ENCODE results near the gene IGDCC3. TPM values are rescaled to one million over a fixed set of nuclear protein-coding genes. Genes with fewer than 3 reads are reported as not detected.
A peak's percentile ranks its signal among the peaks of the same experiment; 100 is the strongest.
"Not testable (repeated sequence)": the region's sequence is repeated elsewhere in the genome, so short reads cannot be mapped to it uniquely, and the experiment has no call there.

The IGDCC3 gene
- total RNA-seq, 1 donor = not detected

DNA sequence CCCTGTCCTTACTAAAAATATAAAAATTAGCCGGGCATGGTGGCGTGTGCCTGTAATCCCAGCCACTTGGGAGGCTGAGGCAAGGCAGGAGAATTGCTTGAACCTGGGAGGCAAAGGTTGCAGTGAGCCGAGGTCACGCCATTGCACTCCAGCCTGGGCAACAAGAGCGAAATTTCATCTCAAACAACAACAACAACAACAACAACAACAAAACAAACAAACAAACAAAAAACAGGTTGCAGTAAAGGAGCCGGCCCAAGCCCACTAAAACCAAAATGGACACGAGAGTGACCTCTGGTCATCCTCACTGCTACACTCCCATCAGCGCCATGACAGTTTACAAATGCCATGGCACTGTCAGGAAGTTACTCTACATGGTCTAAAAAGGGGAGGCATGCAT is 30.0 kb downstream of the IGDCC3 start:
- DNase-seq (ENCODE audit: low read depth in 2 of 3, low spot score in 2 of 3) = not testable (repeated sequence)

GRCh38 chr15:65346856-65347598 is 30.8 kb downstream of the IGDCC3 start:
- no peak for DNase-seq (ENCODE audit: low read depth in 2 of 3, low spot score in 2 of 3)

DNA sequence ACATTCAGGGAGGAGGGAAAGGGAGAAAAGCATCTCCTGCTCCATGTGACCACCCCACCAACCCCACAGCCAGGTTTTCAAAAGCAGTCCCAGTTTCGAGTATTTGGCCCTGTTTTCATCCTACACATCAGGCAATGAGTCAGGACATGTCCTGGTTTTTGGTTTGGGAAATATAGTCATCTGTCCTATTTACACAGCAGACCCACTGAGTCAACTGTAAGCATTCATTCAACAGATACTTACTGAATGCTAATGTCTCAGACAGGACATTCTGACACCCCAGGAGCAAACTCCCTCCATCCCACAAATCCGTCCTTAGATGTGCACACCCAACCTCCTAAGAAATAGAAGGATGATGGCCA is 32.9 kb downstream of the IGDCC3 start:
- DNase-seq (ENCODE audit: low read depth in 2 of 3, low spot score in 2 of 3) = no peak

- DNase-seq (ENCODE audit: low read depth in 2 of 3, low spot score in 2 of 3) = no peak
Observed at GRCh38 chr15:65344214-65344913, 33.4 kb downstream of the IGDCC3 start.

DNA sequence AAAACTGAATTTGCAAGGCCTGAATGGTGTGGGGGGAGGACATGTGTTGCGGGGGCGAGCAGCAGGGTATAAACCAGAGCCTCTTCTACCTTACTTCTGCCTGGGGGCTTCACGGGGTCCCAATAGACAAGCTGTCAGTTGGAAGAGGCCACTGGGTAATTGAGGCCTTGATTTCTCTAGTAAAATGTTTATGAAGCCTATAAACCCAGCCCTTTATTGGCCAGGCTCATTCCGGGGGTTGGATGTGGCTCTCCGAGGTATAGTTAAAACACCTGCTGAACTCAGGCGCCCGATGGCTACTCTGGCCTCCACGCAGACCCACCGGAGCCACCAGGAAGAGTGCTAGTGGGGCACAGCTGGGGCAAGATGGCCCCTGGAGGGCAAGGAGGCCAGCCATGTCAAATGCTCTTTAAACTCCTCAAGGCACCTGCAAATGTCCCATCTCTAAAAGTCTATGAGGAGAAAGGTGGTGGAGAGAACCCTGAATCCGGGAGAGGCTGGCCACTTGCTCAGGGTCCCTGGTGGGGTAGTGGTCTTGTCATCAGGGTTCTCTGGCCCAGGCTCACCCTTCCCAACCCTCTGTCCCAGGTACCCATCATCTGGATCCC is 34.3 kb downstream of the IGDCC3 start:
- DNase-seq (ENCODE audit: low read depth in 2 of 3, low spot score in 2 of 3) = no peak

DNA sequence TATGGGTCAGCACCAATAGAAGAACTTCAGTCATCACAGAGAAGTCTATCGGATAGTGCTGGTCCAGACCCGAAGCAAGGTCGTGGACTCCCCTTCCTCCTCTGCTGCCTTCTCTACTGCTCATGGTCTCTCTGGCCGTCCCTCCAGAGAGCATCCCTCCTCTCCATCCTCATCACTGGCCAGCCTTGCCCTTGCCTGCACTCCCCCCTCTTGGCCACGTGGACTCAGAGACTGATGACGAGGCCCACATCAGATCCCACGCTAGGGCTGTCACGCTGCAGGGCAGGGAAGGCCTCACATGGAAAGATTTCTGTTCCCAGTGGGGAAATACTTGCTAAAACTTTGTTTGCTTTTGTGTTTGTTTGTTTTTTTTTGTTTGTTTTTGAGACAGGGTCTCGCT is 35.3 kb downstream of the IGDCC3 start:
- DNase-seq (ENCODE audit: low read depth in 2 of 3, low spot score in 2 of 3) = no peak

DNA sequence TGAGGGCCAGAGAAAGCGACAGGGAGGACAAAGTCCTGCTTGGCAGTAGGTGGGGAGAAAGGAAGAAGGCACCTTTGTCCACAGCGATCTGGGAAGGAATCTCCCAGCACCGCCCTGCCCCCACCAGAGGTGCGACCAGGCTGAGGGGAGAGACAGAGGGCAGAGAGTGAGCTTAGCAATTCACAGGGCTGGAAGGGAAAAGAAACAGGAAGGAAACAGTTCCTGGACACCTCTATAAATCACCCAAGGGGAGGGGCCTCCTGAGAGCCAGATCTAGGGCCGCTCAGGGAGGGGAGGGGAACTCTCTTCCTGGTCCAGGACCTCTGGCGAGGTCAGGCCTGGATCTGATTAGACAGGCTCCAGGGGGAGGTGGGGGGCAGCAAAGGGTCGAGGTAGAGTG is 37.9 kb downstream of the IGDCC3 start:
- DNase-seq (ENCODE audit: low read depth in 2 of 3, low spot score in 2 of 3) = peak in 1 of 3 donors; percentile 33

DNA sequence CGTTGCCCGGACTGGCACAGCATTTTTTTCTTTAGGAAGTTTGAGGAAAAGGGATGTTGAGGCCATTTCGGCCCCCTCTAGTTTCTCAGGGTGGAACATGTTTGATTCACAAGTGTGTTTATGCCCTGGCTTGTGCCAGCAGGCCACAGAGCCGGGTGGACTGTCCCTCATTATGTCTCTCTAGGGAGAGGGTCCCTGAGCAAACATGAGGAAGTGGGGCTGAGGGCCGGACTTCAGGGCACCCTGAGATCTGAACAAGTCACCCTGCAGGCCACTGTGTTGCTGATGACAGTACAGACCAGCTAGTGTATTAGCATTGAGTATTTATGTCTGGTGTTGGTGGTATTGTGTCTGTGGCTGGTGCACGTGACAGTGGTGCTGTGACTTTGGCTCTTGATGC is 38.4 kb downstream of the IGDCC3 start:
- DNase-seq (ENCODE audit: low read depth in 2 of 3, low spot score in 2 of 3) = no peak

DNA sequence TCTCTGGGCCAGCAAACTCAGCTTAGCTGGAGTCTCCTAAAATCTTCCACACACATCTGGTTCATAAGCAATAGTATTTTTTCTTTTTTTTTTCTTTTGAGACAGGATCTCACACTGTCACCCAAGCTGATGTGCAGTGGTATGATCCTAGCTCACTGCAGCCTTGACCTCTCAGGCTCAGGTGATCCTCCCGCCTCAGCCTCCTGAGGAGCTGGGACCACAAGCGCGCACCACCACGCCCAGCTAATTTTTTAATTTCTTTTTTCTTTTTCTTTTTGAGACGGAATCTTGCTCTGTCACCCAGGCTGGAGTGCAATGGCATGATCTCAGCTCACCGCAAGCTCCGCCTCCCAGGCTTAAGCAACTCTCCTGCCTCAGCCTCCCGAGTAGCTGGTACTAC is 39.0 kb downstream of the IGDCC3 start:
- no peak for DNase-seq (ENCODE audit: low read depth in 2 of 3, low spot score in 2 of 3)

- no peak for DNase-seq (ENCODE audit: low read depth in 2 of 3, low spot score in 2 of 3)
Observed at GRCh38 chr15:65338366-65338765, 39.4 kb downstream of the IGDCC3 start.

DNA sequence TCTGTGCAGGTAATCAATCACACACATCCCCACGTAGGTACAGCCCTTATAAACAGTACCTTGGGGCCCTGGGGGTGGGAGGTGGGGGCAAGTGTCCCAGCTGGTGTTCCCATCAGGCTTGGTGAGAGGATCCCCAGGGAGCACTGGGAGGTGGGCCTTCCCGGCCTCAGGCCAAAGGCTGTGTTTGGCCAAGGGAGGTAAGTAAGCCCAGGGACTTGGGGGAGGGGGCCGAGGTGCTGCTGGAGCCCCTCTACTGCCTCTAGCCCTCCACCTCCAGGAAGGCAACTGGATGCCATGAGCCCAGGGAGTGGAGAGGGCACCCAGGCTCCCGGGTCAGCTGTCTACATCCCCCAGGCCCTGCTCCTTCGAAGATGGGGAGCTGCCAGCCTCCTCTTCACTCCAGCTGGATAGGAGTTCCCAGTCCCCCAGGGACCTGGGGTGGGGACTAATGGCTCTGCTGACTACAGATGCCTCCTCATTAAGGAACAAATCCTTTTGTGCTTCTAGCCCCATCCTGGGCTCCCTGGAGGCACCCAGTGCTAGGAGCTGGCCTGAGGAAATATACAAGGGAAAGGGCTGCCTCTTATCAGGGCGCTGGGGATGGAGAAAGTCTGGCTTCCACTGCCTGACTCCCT is 40.2 kb downstream of the IGDCC3 start:
- DNase-seq (ENCODE audit: low read depth in 2 of 3, low spot score in 2 of 3) = no peak

DNA sequence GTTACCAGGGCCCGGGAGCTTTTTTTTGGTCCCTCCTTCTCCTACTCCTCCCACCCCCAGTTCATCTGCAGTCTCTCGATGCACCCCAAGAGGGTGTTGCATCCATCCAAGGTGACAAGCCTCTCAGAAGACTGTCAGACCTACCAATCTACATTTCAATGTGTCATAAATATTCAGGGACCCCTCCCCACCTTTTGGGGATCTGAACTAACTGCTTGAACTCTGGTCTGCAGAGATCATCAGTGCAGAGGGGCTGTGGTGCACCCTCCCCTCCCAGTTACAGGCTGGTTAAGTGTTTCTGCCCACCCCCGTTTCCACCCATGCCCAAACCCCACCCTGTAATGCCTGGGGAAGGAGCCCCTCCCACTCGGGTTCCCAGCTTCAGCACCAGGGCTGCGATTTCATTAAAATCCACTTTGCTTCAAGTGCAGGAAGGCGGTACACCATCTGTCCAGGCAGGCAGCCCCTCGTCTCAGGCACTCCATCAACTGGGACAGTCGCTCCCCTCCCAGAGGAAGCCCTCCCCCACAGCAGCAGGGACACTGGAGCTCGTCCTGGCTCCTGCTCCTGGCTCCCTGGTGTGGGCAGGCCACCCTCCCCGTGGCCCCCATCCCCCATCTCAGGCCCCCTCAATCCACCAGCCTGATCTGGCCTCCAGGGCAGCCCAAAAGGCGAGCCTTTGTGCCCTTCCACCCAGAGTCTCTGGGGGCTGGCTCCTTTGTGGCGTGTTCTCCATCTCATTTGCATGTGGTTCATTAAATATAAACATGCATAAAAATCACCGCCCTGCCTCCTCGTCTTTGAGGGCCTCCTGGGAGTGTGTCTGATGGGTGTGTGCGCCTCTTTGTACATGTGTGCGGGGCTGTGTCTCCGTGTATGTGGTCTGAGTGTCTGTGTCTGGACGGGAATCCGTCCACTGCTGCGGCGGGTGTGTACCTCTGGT is 41.0 kb downstream of the IGDCC3 start:
- DNase-seq (ENCODE audit: low read depth in 2 of 3, low spot score in 2 of 3) = no peak

- no peak for DNase-seq (ENCODE audit: low read depth in 2 of 3, low spot score in 2 of 3)
Observed at GRCh38 chr15:65335278-65336055, 42.3 kb downstream of the IGDCC3 start.

GRCh38 chr15:65334586-65335231 is 43.1 kb downstream of the IGDCC3 start:
- DNase-seq (ENCODE audit: low read depth in 2 of 3, low spot score in 2 of 3) = no peak

DNA sequence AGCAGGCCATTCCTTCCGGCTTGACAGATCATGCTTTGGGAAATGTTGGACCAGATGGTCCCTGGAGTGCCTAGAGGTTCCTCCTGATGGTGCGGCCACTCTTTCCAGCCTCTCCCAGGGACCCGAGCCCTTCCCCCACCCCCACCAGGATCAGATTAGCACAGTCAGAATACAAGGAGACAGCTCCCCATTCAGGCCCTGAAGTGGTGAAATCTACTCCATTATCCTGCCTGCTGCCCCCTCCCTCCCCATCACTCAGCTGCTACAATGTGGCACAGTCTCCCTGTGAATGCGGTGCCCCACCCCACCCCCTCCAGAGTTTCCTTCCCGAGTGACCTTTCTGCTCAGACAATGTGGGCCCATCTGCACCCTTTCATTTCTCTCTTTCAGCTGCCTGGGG is 43.9 kb downstream of the IGDCC3 start:
- DNase-seq (ENCODE audit: low read depth in 2 of 3, low spot score in 2 of 3) = no peak

DNA sequence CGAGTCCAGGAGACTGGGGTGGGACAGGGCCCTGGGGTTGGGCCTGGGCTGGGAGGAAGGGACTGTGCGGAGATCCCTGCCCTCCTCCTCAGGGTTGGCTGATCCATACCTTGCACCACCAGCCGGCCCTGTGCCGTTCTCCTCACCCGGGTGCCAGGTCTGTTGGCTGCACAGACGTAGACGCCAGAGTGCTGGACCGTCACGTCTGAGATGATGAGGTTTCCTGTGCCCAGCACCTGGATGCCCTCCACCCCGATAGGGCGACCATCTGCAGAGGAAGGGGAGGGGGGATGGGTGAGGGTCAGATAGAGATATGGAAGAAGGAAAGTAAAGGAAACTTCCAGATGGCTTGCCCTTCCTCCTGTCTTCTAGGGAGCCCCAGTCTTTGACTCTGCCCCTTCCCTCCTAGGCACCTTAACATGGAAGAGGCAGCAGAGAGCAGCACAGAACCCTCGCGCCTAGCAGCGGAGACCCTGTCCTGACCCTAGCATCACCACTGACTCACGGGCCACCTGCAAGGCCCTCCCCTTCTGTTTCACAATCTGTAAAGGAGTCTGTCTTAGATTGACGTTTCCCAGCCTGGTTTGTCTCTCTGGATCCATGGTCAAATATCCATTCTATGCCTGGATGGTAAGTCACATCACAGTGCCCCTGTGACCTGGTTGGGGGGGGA is 44.5 kb downstream of the IGDCC3 start:
- no peak for DNase-seq (ENCODE audit: low read depth in 2 of 3, low spot score in 2 of 3)

GRCh38 chr15:65332391-65333147 is 45.2 kb downstream of the IGDCC3 start:
- no peak for DNase-seq (ENCODE audit: low read depth in 2 of 3, low spot score in 2 of 3)

GRCh38 chr15:65331811-65332210 is 46.0 kb downstream of the IGDCC3 start:
- no peak for DNase-seq (ENCODE audit: low read depth in 2 of 3, low spot score in 2 of 3)

Data from hematopoietic multipotent progenitor cell (in vitro differentiated cells).